CD14-positive monocyte (primary cell): ENCODE results near the gene DYNC2H1. TPM values are rescaled to one million over a fixed set of nuclear protein-coding genes. Genes with fewer than 3 reads are reported as not detected.

ENCODE experiments used
- DNase-seq, 3 donors: peaks; one replicate each; pipeline ENCODE4 v3.0.0-alpha.2; 2011 to 2022
- H2AFZ ChIP-seq: 2 replicates; pipeline ENCODE4 v1.6.0; 2012; ENCODE audit warnings: mild to moderate bottlenecking, low read depth, low read length, inconsistent platforms; ENCODE audit not compliant: insufficient read depth, poor library complexity, severe bottlenecking
- H3K27ac ChIP-seq, 2 donors: 1 replicate in 1 of 2; 2 replicates in 1 of 2; pipeline ENCODE4 v1.5.1; 2012 to 2013; ENCODE audit warnings: low read length in 2 of 2, control low read depth in 1 of 2, inconsistent platforms in 1 of 2, low read depth in 1 of 2, mild to moderate bottlenecking in 1 of 2
- H3K27me3 ChIP-seq, 2 donors: one replicate each; pipeline versions ENCODE4 v1.6.0 to v1.6.1; 2011 to 2013; ENCODE audit warnings: low read length in 2 of 2; ENCODE audit not compliant: control insufficient read depth in 2 of 2, insufficient read depth in 2 of 2
- H3K36me3 ChIP-seq, 2 donors: replicated peaks in 1 of 2; 1 replicate in 1 of 2; 2 replicates in 1 of 2; pipeline versions ENCODE4 v1.5.1 to v1.6.1; 2012 to 2013; ENCODE audit warnings: low read length in 2 of 2, control low read depth in 1 of 2, inconsistent platforms in 1 of 2, mild to moderate bottlenecking in 1 of 2; ENCODE audit not compliant: insufficient read depth in 2 of 2, control insufficient read depth in 1 of 2
- H3K4me1 ChIP-seq, 2 donors: 1 replicate in 1 of 2; 2 replicates in 1 of 2; pipeline versions ENCODE4 v1.5.1 to v1.6.1; 2012 to 2013; ENCODE audit warnings: low read length in 2 of 2, control low read depth in 1 of 2, inconsistent platforms in 1 of 2, mild to moderate bottlenecking in 1 of 2, moderate library complexity in 1 of 2; ENCODE audit not compliant: insufficient read depth in 2 of 2, control insufficient read depth in 1 of 2
- H3K4me2 ChIP-seq: replicated peaks from 2 replicates; pipeline ENCODE3; 2012; ENCODE audit warnings: low read length, moderate library complexity, mild to moderate bottlenecking; ENCODE audit not compliant: poor library complexity, severe bottlenecking; ENCODE audit errors: extremely low read depth
- H3K4me3 ChIP-seq, 3 experiments: fragments of 200-600 bp in 1 of 3; sonication (generic) in 1 of 3; replicated peaks in 1 of 3; 1 replicate in 2 of 3; 2 replicates in 1 of 3; pipeline ENCODE4 v1.5.1; 2011 to 2013; ENCODE audit warnings: low read length in 3 of 3, mild to moderate bottlenecking in 3 of 3, control low read depth in 2 of 3, low read depth in 2 of 3, inconsistent platforms in 1 of 3, moderate library complexity in 1 of 3
- H3K79me2 ChIP-seq: 2 replicates; pipeline ENCODE4 v1.6.0; 2012; ENCODE audit warnings: mild to moderate bottlenecking, control low read depth, inconsistent platforms, low read length, moderate library complexity; ENCODE audit not compliant: insufficient read depth
- H3K9ac ChIP-seq: 2 replicates; pipeline ENCODE4 v1.6.0; 2017; ENCODE audit warnings: low read length, mild to moderate bottlenecking; ENCODE audit not compliant: insufficient read depth, poor library complexity, severe bottlenecking
- H3K9me3 ChIP-seq, 2 donors: replicated peaks in 1 of 2; 1 replicate in 1 of 2; 2 replicates in 1 of 2; pipeline versions ENCODE4 v1.5.1 to v1.6.1; 2012 to 2013; ENCODE audit warnings: low read length in 2 of 2, control low read depth in 1 of 2; ENCODE audit not compliant: control insufficient read depth in 1 of 2, insufficient read depth in 1 of 2
- H4K20me1 ChIP-seq: 2 replicates; pipeline ENCODE4 v1.6.0; 2012; ENCODE audit warnings: mild to moderate bottlenecking, low read length, control low read depth, moderate library complexity; ENCODE audit not compliant: insufficient read depth
- H3K27ac Mint-ChIP-seq, 7 donors: one replicate each; pipeline ENCODE4 v1.8.0; 2020; ENCODE audit warnings: mild to moderate bottlenecking in 7 of 7, mixed read lengths in 7 of 7, moderate library complexity in 6 of 7, inconsistent platforms in 2 of 7
- H3K27me3 Mint-ChIP-seq, 3 donors: one replicate each; pipeline ENCODE4 v1.8.0; 2021 to 2022; ENCODE audit warnings: low read depth in 3 of 3, mild to moderate bottlenecking in 3 of 3, mixed read lengths in 3 of 3, moderate library complexity in 3 of 3, inconsistent platforms in 1 of 3
- H3K36me3 Mint-ChIP-seq, 2 donors: one replicate each; pipeline ENCODE4 v1.8.0; 2020; ENCODE audit warnings: mixed read lengths in 2 of 2, inconsistent platforms in 1 of 2, mild to moderate bottlenecking in 1 of 2
- H3K4me1 Mint-ChIP-seq: one replicate; pipeline ENCODE4 v1.8.0; 2020; ENCODE audit warnings: mild to moderate bottlenecking, mixed read lengths
- H3K4me3 Mint-ChIP-seq, 2 donors: one replicate each; pipeline ENCODE4 v1.8.0; 2020; ENCODE audit warnings: mild to moderate bottlenecking in 2 of 2, mixed read lengths in 2 of 2, moderate library complexity in 1 of 2
- H3K9me3 Mint-ChIP-seq, 7 donors: one replicate each; pipeline ENCODE4 v1.8.0; 2020 to 2022; ENCODE audit warnings: mixed read lengths in 7 of 7, mild to moderate bottlenecking in 6 of 7, moderate library complexity in 6 of 7, inconsistent platforms in 2 of 7
- CTCF ChIP-seq: fragments of 200-600 bp; IDR thresholded peaks from one replicate; pipeline ENCODE4 v1.8.0; 2022; ENCODE audit warnings: antibody characterized with exemption, mild to moderate bottlenecking
- WGBS: methylation state at CpG from one replicate; pipeline ENCODE4 v1.1.5; 2013; ENCODE audit warnings: missing lambda C conversion rate; ENCODE audit not compliant: insufficient coverage; 5-methylcytosine and 5-hydroxymethylcytosine counted together
- intact Hi-C, 2 donors: fragments of 100-400 bp; cut with micrococcal nuclease; formaldehyde crosslinking; loops; one replicate each; pipeline versions ENCODE4 v1.15.0 to v1.15.1; 2023
- polyA plus RNA-seq, 3 donors: library from polyadenylated mRNA; depleted of rRNA in 1 of 3; unstranded in 2 of 3; stranded (reverse) in 1 of 3; fragments of 300-500 nt in 2 of 3; fragments of >200 nt in 1 of 3; fragmentation: Illumina TruSeq in 2 of 3; gene quantifications; 1 replicate in 2 of 3; 2 replicates in 1 of 3; pipeline ENCODE4 v1.2.3, GENCODE V29; 2012 to 2021

DYNC2H1 gene
- polyA plus RNA-seq, 3 donors: 0.10 to 1.5 (median 0.36) TPM

GRCh38 chr11:103464420-103464819, 355.2 kb downstream of the DYNC2H1 start:
- H3K36me3 ChIP-seq: no peaks in the 10 kb centered on the region
- no peak overlapping the region for H3K9ac ChIP-seq
- no peaks in the 10 kb centered on the region for H3K36me3 Mint-ChIP-seq
- H3K79me2 ChIP-seq: no peaks in the 10 kb centered on the region
- H3K9me3 Mint-ChIP-seq: peaks cover 0 to 3% (median 0%) of the 10 kb centered on the region in 7 donors
- no peak for DNase-seq
- no peak for TF ChIP-seq CTCF
- no peaks in the 10 kb centered on the region for H3K27me3 ChIP-seq
- WGBS: no CpG with 5 or more reads among the region's 1 CpG
- intact Hi-C loops: no loop called here
- H3K4me2 ChIP-seq: no peak overlapping the region
- H3K4me3 ChIP-seq: no peak overlapping the region
- no peaks in the 10 kb centered on the region for H3K27me3 Mint-ChIP-seq
- no peaks in the 10 kb centered on the region for H3K4me1 ChIP-seq
- no peaks in the 10 kb centered on the region for H4K20me1 ChIP-seq
- no peak overlapping the region for H2AFZ ChIP-seq
- H3K27ac ChIP-seq: no peak overlapping the region
- H3K4me3 Mint-ChIP-seq: no peak overlapping the region
- no peak overlapping the region for H3K27ac Mint-ChIP-seq
- no peaks in the 10 kb centered on the region for H3K9me3 ChIP-seq
- no peaks in the 10 kb centered on the region for H3K4me1 Mint-ChIP-seq

- H3K4me3 ChIP-seq: no peak overlapping the region
- H4K20me1 ChIP-seq: no peaks in the 10 kb centered on the region
- H3K4me1 ChIP-seq: no peaks in the 10 kb centered on the region
- H3K9me3 Mint-ChIP-seq: peaks cover 0 to 3% (median 0%) of the 10 kb centered on the region in 7 donors
- H3K36me3 ChIP-seq: no peaks in the 10 kb centered on the region
- H3K9ac ChIP-seq: no peak overlapping the region
- no peaks in the 10 kb centered on the region for H3K4me1 Mint-ChIP-seq
- no peak overlapping the region for H3K4me3 Mint-ChIP-seq
- no peak for DNase-seq
- H3K36me3 Mint-ChIP-seq: no peaks in the 10 kb centered on the region
- WGBS: no CpG with 5 or more reads among the region's 3 CpGs
- intact Hi-C loops: no loop called here
- no peaks in the 10 kb centered on the region for H3K79me2 ChIP-seq
- no peak overlapping the region for H3K4me2 ChIP-seq
- H3K27me3 Mint-ChIP-seq: no peaks in the 10 kb centered on the region
- no peak overlapping the region for H2AFZ ChIP-seq
- H3K27me3 ChIP-seq: no peaks in the 10 kb centered on the region
- H3K27ac ChIP-seq: no peak overlapping the region
- no peak for TF ChIP-seq CTCF
- no peaks in the 10 kb centered on the region for H3K9me3 ChIP-seq
- no peak overlapping the region for H3K27ac Mint-ChIP-seq
Measured at GRCh38 chr11:103465555-103466140, 356.4 kb downstream of the DYNC2H1 start.
